ENCODE measurements around the gene IL1RN. TPM values are rescaled to one million over a fixed set of nuclear protein-coding genes. Genes with fewer than 3 reads are reported as not detected.

Gene IL1RN
- total and polyA plus RNA-seq, 2 donors (not counting 3 experiments of a cell fraction or from before 2014, with no cell fraction given) = not detected

GRCh38 chr2:113088213-113088992, 39.0 kb upstream of the IL1RN start:
- Histone ChIP-seq H3K27ac (ENCODE audit: insufficient read depth, low read depth, low read length) (no peak overlapping the region), H2AFZ (ENCODE audit: low read depth, low read length) (no peak overlapping the region), H3K4me3 (replicated peaks in 1 of 3; ENCODE audit: insufficient read depth in 1 of 3, low read depth in 1 of 3, low read length in 3 of 3) (no peak overlapping the region), H3K9ac (replicated peaks; ENCODE audit: extremely low read depth, insufficient read depth, low read length) (no peak overlapping the region), H3K9me3 (replicated peaks; ENCODE audit: control insufficient read depth, insufficient read depth, low read length) (no peaks in the 10 kb centered on the region), H3K36me3 (ENCODE audit: control insufficient read depth in 2 of 2, extremely low read depth in 1 of 2, insufficient read depth in 2 of 2, low read length in 2 of 2) (no peaks in the 10 kb centered on the region), H3K79me2 (ENCODE audit: control insufficient read depth, insufficient read depth, low read length) (no peaks in the 10 kb centered on the region), H3K4me2 (ENCODE audit: insufficient read depth, low read length) (no peak overlapping the region), H3K27me3 (ENCODE audit: control insufficient read depth in 2 of 2, insufficient read depth in 2 of 2, low read length in 2 of 2) (no peaks in the 10 kb centered on the region), H3K4me1 (ENCODE audit: control insufficient read depth, extremely low read depth, insufficient read depth, low read length) (no peaks in the 10 kb centered on the region), H3K9me1 (replicated peaks; ENCODE audit: control insufficient read depth, extremely low read depth, insufficient read depth, low read length) (no peaks in the 10 kb centered on the region), H4K20me1 (replicated peaks; ENCODE audit: control insufficient read depth, extremely low read depth, insufficient read depth, low read length) (no peaks in the 10 kb centered on the region)
- dilution Hi-C loops (cut with MboI; ENCODE audit: extremely low pct_ligation_motif_present, low sequenced_read_pairs) (no loop called here), intact Hi-C loops (cut with micrococcal nuclease) (no loop called here)
- FAIRE-seq (no peak), DNase-seq (ENCODE audit: low read depth, low spot score) (no peak)
- BruUV-seq (replicated peaks) = no TSS peak
- TF ChIP-seq MAX (IDR thresholded peaks at IDR 0.05; ENCODE audit: insufficient read depth, insufficient read length) (no peak), POLR2A (IDR thresholded peaks at IDR 0.05; ENCODE audit: low read depth, low read length) (no peak), MYC (IDR thresholded peaks at IDR 0.05; ENCODE audit: low read depth, low read length) (no peak), POLR2AphosphoS5 (IDR thresholded peaks at IDR 0.05; ENCODE audit: insufficient read depth, low read depth, low read length) (no peak), EZH2 (IDR thresholded peaks at IDR 0.05; ENCODE audit: borderline replicate concordance, low read depth, low read length, severe bottlenecking) (no peak), JUN (IDR thresholded peaks at IDR 0.05; ENCODE audit: borderline replicate concordance, insufficient read depth, insufficient read length, low read depth) (no peak), GATA2 (IDR thresholded peaks at IDR 0.05; ENCODE audit: insufficient read depth, insufficient read length, low read depth, low read length) (no peak), FOS (IDR thresholded peaks at IDR 0.05; ENCODE audit: borderline replicate concordance, insufficient read depth, low read length) (no peak)
- TF ChIP-seq, protein P1, sequence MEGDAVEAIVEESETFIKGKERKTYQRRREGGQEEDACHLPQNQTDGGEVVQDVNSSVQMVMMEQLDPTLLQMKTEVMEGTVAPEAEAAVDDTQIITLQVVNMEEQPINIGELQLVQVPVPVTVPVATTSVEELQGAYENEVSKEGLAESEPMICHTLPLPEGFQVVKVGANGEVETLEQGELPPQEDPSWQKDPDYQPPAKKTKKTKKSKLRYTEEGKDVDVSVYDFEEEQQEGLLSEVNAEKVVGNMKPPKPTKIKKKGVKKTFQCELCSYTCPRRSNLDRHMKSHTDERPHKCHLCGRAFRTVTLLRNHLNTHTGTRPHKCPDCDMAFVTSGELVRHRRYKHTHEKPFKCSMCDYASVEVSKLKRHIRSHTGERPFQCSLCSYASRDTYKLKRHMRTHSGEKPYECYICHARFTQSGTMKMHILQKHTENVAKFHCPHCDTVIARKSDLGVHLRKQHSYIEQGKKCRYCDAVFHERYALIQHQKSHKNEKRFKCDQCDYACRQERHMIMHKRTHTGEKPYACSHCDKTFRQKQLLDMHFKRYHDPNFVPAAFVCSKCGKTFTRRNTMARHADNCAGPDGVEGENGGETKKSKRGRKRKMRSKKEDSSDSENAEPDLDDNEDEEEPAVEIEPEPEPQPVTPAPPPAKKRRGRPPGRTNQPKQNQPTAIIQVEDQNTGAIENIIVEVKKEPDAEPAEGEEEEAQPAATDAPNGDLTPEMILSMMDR (IDR thresholded peaks at IDR 0.05; ENCODE audit: extremely low read depth in 1 of 2, insufficient read depth in 1 of 2, low read depth in 1 of 2, low read length in 2 of 2) = no peak
- POLR2A ChIA-PET = no interaction called here
- CTCF ChIA-PET = interaction anchor here (2.0 kb wide), 1 partner anchor 9 kb away, joined by 10 read pairs; no protein-coding TSS in a partner anchor
